Measurements from ENCODE around the gene ARHGAP6.

The ARHGAP6 gene

DNA sequence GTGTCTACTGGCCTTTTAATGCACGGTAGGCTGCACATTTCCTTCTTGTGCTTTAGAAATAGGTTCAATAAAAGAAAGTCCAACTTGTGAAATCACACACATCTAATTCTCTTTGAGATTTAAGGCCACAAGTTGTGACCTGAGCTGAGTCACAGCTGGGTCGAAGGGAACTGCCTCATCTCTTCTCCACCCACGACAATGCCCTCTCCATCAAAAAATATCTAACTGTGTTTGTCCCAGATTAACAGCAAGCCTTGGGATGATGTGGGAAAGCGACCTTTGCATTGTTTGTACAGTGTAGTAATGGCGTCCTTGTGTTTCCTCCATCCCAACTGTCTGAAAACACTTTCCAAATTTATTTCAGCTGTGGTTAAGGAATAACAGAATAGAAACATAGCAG lies 203.6 kb downstream of the ARHGAP6 start:
- H3K4me3 ChIP-seq (ENCODE audit: low read depth, low read length), result no peak overlapping the region
- TF ChIP-seq, protein P1, sequence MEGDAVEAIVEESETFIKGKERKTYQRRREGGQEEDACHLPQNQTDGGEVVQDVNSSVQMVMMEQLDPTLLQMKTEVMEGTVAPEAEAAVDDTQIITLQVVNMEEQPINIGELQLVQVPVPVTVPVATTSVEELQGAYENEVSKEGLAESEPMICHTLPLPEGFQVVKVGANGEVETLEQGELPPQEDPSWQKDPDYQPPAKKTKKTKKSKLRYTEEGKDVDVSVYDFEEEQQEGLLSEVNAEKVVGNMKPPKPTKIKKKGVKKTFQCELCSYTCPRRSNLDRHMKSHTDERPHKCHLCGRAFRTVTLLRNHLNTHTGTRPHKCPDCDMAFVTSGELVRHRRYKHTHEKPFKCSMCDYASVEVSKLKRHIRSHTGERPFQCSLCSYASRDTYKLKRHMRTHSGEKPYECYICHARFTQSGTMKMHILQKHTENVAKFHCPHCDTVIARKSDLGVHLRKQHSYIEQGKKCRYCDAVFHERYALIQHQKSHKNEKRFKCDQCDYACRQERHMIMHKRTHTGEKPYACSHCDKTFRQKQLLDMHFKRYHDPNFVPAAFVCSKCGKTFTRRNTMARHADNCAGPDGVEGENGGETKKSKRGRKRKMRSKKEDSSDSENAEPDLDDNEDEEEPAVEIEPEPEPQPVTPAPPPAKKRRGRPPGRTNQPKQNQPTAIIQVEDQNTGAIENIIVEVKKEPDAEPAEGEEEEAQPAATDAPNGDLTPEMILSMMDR (IDR thresholded peaks at IDR 0.05; ENCODE audit: low read depth, low read length), result no peak

- no peak overlapping the region for H3K4me3 ChIP-seq (ENCODE audit: low read depth, low read length)
- TF ChIP-seq, protein P1 (IDR thresholded peaks at IDR 0.05; ENCODE audit: low read depth, low read length), result no peak
These were observed 204.3 kb downstream of the ARHGAP6 start for GRCh38 chrX:11461201-11462001.

GRCh38 chrX:11460347-11460746 lies 205.4 kb downstream of the ARHGAP6 start:
- TF ChIP-seq, protein P1 (IDR thresholded peaks at IDR 0.05; ENCODE audit: low read depth, low read length), result no peak
- no peak overlapping the region for H3K4me3 ChIP-seq (ENCODE audit: low read depth, low read length)

DNA sequence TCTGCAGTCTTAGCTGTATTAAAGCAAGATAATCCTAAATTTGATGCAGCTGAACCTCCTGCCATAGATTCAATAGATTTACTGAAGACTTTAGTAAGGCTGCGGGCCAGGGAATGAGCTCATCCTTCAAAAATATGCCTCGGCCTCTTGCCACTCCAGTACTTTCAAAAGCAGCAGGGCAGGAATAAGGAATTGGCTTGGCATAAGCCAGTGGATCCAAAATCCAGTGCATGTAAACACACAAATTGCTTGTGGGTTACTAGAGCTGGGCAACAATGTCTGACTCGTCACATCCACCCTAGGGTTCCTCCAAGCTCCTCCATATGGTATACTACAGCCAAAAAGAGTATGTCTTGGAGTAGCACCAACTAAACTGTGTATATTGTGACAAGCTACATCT lies 207.6 kb downstream of the ARHGAP6 start:
- TF ChIP-seq, protein P1 (IDR thresholded peaks at IDR 0.05; ENCODE audit: low read depth, low read length), result no peak
- no peak overlapping the region for H3K4me3 ChIP-seq (ENCODE audit: low read depth, low read length)

- TF ChIP-seq, protein P1 (IDR thresholded peaks at IDR 0.05; ENCODE audit: low read depth, low read length), result no peak
- H3K4me3 ChIP-seq (ENCODE audit: low read depth, low read length), result no peak overlapping the region
These were observed 214.6 kb downstream of the ARHGAP6 start for GRCh38 chrX:11451151-11451550.

DNA sequence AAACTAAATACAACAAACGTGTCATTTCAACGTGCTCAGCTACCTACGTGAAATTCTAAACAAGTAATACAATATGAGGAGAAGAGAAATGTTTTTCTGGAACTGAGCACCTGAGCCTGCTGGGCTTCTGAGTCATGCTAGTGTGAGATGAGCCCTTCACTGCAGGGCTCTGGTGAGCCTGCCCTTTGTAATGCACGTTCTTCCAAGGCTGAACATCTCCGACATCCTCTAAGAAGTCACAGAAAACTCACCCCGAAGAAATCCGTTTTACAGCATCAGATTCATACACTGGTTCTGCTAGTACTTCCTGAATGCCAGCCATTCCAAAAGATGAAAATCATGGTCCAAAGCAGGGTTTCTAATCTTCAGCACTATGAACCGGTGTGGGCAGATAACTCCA lies 215.4 kb downstream of the ARHGAP6 start:
- TF ChIP-seq, protein P1 (IDR thresholded peaks at IDR 0.05; ENCODE audit: low read depth, low read length), result no peak
- no peak overlapping the region for H3K4me3 ChIP-seq (ENCODE audit: low read depth, low read length)

DNA sequence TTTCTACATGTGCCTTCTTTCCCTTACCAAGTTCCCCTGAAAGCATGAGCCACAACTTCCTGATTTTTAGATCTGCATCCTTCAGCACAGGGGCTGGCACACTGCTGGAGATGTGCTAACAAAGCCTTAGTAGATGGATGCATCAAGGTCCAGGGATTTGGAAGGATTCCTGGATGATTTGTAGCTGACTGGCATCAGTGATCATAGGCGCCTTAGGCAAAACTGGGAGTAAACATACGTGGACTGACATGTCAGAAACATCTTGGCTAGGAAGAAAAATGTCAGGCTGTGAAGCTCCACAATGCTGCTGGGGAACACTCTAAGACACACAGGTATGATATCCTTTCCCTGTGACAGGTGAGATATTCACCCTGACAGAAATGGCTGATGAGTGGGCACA lies 216.1 kb downstream of the ARHGAP6 start:
- no peak overlapping the region for H3K4me3 ChIP-seq (ENCODE audit: low read depth, low read length)
- TF ChIP-seq, protein P1 (IDR thresholded peaks at IDR 0.05; ENCODE audit: low read depth, low read length), result no peak
